ENCODE results near the gene PRDM16. TPM values are rescaled to one million over a fixed set of nuclear protein-coding genes. Genes with fewer than 3 reads are reported as not detected.

The PRDM16 gene
- total RNA-seq, 4 donors from 2014 or later: 5.9 to 41.7 (median 11.2) TPM

DNA sequence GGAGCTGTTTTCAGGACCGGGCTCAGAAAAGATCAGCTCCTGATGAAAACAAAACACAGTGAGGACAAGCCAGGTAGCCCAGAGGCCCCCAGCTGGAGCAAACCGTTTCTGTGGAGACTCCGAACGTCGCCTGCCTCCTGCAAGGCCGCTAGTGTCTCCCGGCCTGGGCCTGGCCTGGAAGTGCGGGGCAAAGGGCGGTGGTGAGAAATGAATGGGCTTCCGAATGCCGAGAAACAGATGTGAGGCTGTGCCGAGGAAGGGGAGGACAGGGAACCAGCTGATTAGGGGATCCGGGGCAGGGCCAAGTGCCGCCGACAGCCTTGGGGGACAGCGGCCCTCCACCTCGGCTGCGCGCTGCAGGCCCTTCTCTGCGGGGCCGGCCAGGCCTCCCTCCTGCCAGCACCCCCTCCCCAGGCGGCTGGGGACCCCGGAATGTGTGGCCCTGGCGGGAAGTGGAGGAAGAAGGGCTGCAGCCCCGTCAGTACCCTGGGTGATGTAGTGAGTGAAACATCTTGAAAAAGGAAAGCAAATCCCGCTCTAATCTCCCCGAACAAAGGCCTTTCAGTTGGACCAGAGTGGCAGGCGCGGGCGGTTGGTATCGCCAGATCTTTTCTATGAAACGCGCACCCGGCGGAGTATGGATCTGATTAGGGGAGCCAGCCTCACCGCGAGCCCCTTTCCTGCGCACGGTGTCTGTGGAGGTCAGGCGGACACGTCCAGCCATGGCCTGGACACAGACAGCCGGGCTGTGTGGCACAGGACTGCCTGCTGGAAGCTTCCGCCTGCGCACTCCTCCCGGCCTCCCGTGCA is 52.6 kb downstream of the PRDM16 start:
- no peak for DNase-seq (ENCODE audit: low spot score in 2 of 2)
- no peaks in the 10 kb centered on the region for H3K36me3 ChIP-seq
- 52 to 57% methylated on average over 46 of the region's 46 CpGs for WGBS, 2 donors
- H3K4me1 ChIP-seq: peaks cover 0 to 85% (median 28%) of the 10 kb centered on the region in 4 donors
- peak overlapping the region in 3 of 4 donors; percentile 7 to 19 (median 15) for H3K4me3 ChIP-seq
- TF ChIP-seq POLR2A (IDR thresholded peaks at IDR 0.05) (no peak), EP300 (IDR thresholded peaks at IDR 0.05) (peak in 1 of 2 donors; percentile 20)
- TF ChIP-seq, protein P1, sequence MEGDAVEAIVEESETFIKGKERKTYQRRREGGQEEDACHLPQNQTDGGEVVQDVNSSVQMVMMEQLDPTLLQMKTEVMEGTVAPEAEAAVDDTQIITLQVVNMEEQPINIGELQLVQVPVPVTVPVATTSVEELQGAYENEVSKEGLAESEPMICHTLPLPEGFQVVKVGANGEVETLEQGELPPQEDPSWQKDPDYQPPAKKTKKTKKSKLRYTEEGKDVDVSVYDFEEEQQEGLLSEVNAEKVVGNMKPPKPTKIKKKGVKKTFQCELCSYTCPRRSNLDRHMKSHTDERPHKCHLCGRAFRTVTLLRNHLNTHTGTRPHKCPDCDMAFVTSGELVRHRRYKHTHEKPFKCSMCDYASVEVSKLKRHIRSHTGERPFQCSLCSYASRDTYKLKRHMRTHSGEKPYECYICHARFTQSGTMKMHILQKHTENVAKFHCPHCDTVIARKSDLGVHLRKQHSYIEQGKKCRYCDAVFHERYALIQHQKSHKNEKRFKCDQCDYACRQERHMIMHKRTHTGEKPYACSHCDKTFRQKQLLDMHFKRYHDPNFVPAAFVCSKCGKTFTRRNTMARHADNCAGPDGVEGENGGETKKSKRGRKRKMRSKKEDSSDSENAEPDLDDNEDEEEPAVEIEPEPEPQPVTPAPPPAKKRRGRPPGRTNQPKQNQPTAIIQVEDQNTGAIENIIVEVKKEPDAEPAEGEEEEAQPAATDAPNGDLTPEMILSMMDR (IDR thresholded peaks at IDR 0.05): no peak
- no peaks in the 10 kb centered on the region for H3K27me3 ChIP-seq
- H3K27ac ChIP-seq: peak overlapping the region; percentile 75 to 94 (median 87)
- no peaks in the 10 kb centered on the region for H3K9me3 ChIP-seq

DNA sequence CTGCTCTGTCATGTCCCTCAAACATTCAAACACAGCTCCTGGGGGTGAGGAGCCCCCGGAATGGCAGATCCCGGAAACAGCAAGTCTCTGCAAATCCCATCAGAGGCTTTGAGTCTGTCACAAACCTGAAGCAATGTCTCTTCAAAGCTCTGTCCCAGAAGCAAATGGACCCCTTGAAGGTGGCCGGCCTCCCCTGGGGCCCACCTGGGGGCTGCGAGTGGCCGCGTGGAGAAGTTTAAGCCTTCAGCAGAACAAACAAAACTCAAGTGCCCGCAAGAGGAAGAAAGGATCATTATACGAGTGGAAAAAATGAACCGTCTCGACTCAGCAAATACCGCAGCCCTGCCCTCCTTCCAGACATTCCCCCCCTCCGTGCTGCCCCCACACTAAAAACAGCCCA is 53.3 kb downstream of the PRDM16 start:
- 31 to 43% methylated on average over 12 of the region's 12 CpGs for WGBS, 2 donors
- peaks cover 0 to 88% (median 30%) of the 10 kb centered on the region in 4 donors for H3K4me1 ChIP-seq
- H3K9me3 ChIP-seq: no peaks in the 10 kb centered on the region

DNA sequence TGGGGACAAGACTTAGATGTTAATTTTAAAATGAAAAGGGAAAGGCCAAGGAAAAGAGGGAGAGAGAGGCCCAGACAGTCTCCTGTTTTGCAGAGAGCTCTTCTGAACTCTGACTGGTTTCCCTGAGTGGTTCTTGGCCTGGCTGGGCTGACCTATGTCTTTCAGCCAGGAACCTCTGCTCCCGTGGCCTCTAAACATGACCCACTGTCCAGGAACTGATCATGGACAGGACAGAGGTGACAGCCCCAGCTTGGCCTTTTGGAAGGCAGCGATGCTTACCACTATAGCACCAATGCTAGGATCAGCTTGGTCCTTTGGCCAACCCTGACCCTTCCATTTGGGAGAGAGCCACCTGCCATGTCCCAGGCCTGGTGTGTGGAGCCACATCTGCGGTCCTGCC is 55.2 kb downstream of the PRDM16 start:
- H3K27ac ChIP-seq: peak overlapping the region; percentile 58 to 94 (median 74)

More for the DNA sequence above, 53.3 kb downstream of the PRDM16 start:
- DNase-seq (ENCODE audit: low spot score in 2 of 2): no peak
- Histone ChIP-seq H3K27ac (peak overlapping the region; percentile 75 to 94 (median 87)), H3K36me3 (no peaks in the 10 kb centered on the region), H3K4me3 (peak overlapping the region in 1 of 4 donors; percentile 19), H3K27me3 (no peaks in the 10 kb centered on the region)
- TF ChIP-seq, protein P1 (IDR thresholded peaks at IDR 0.05): no peak
- TF ChIP-seq POLR2A (IDR thresholded peaks at IDR 0.05) (no peak), EP300 (IDR thresholded peaks at IDR 0.05) (no peak)

DNA sequence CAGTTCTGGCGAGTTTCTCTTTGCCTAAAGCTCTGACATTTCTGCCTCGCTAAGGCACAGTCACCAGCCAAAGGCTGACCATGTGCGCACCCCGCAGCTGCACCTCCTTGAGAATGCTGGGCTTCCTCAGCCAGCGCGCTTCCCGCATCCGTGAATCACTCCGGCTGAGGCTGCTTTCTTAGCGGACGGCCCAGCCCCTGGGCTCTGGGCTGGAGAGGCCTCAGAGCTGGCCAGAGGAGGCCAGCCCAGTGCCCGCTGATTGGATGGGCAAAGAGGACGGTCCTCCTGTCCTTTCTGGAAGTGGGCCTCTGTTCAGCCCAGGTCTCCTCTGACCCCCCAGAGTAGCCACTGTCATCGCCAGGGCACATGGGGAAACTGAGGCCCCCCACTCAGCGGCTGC is 56.1 kb downstream of the PRDM16 start:
- no peak overlapping the region for H3K4me3 ChIP-seq
- peak overlapping the region; percentile 58 to 94 (median 74) for H3K27ac ChIP-seq
- H3K4me1 ChIP-seq: peaks cover 0 to 97% (median 40%) of the 10 kb centered on the region in 4 donors
- 51 to 62% methylated on average over 12 to 14 of the region's 15 CpGs for WGBS, 2 donors
- no peak for DNase-seq (ENCODE audit: low spot score in 2 of 2)
- no peaks in the 10 kb centered on the region for H3K36me3 ChIP-seq
- H3K9me3 ChIP-seq: no peaks in the 10 kb centered on the region
- TF ChIP-seq EP300 (IDR thresholded peaks at IDR 0.05) (peak in 1 of 2 donors; percentile 38), POLR2A (IDR thresholded peaks at IDR 0.05) (no peak)
- TF ChIP-seq, protein P1 (IDR thresholded peaks at IDR 0.05): no peak
- H3K27me3 ChIP-seq: no peaks in the 10 kb centered on the region

More for the DNA sequence above, 55.2 kb downstream of the PRDM16 start:
- no peak for DNase-seq (ENCODE audit: low spot score in 2 of 2)
- H3K4me3 ChIP-seq: no peak overlapping the region
- 88 to 93% methylated on average over 3 of the region's 3 CpGs for WGBS, 2 donors
- H3K4me1 ChIP-seq: peaks cover 0 to 97% (median 38%) of the 10 kb centered on the region in 4 donors
- TF ChIP-seq POLR2A (IDR thresholded peaks at IDR 0.05) (no peak), EP300 (IDR thresholded peaks at IDR 0.05) (no peak)
- TF ChIP-seq, protein P1 (IDR thresholded peaks at IDR 0.05): no peak
- no peaks in the 10 kb centered on the region for H3K9me3 ChIP-seq
- H3K36me3 ChIP-seq: no peaks in the 10 kb centered on the region
- no peaks in the 10 kb centered on the region for H3K27me3 ChIP-seq
